IPS-20b (cell line): Measurements from ENCODE around the gene RALGAPB.
"Not testable (repeated sequence)": the region's sequence is repeated elsewhere in the genome, so short reads cannot be mapped to it uniquely, and the experiment has no call there.

Experiments
- H3K27ac ChIP-seq: one replicate; pipeline ENCODE4 v1.5.1; 2013; ENCODE audit warnings: low read length
- H3K27me3 ChIP-seq: 2 replicates; pipeline ENCODE4 v1.6.1; 2013; ENCODE audit warnings: mild to moderate bottlenecking, low read length, inconsistent platforms; ENCODE audit not compliant: insufficient read depth
- H3K36me3 ChIP-seq: 2 replicates; pipeline ENCODE4 v1.6.1; 2013; ENCODE audit warnings: low read depth, mild to moderate bottlenecking, inconsistent platforms, low read length, moderate library complexity; ENCODE audit not compliant: insufficient read depth
- H3K4me1 ChIP-seq: 2 replicates; pipeline ENCODE4 v1.6.1; 2013; ENCODE audit warnings: mild to moderate bottlenecking, control low read depth, inconsistent platforms, low read length, moderate library complexity; ENCODE audit not compliant: insufficient read depth
- H3K4me3 ChIP-seq: 2 replicates; pipeline ENCODE4 v1.5.1; 2013; ENCODE audit warnings: mild to moderate bottlenecking, low read length, inconsistent platforms
- H3K9ac ChIP-seq: 2 replicates; pipeline ENCODE4 v1.6.1; 2013; ENCODE audit warnings: low read depth, mild to moderate bottlenecking, inconsistent platforms, low read length, moderate library complexity
- H3K9me3 ChIP-seq: 2 replicates; pipeline ENCODE4 v1.6.1; 2013; ENCODE audit warnings: mild to moderate bottlenecking, low read depth, low read length, inconsistent platforms; ENCODE audit not compliant: insufficient read depth

The RALGAPB gene

DNA sequence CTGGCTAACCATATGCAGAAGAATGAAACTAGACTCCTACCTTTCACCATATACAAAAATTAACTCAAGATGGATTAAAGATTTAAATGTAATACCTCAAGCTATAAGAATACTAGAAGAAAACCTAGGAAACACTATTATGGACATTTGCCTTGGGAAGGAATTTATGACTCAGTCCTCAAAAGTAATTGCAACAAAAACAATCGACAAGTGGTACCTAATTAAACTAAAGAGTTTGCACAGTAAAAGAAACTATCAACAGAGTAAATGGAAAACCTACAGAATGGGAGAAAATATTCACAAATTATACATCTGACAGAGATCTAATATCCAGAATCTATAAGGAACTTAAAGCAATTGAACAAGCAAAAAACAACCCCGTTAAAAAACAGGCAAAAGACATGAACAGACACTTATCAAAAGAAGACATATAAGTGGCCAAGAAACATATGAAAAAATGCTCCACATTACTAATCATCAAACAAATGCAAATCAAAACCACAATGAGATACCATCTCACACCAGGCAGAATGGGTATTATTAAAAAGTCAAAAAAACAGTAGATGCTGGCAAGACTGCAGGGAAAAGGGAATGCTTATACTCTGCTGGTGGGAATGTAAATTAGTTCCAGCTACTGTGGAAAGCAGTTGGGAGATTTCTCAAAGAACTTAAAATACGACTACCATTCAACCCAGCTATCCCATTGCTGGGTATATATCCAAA lies 31.9 kb downstream of the RALGAPB start:
- peaks cover 59% of the 10 kb centered on the region for H3K36me3 ChIP-seq
- H3K4me1 ChIP-seq: no peaks in the 10 kb centered on the region
- no peak overlapping the region for H3K27ac ChIP-seq
- H3K9me3 ChIP-seq: no peaks in the 10 kb centered on the region
- no peak overlapping the region for H3K9ac ChIP-seq
- no peaks in the 10 kb centered on the region for H3K27me3 ChIP-seq
- H3K4me3 ChIP-seq: no peak overlapping the region

DNA sequence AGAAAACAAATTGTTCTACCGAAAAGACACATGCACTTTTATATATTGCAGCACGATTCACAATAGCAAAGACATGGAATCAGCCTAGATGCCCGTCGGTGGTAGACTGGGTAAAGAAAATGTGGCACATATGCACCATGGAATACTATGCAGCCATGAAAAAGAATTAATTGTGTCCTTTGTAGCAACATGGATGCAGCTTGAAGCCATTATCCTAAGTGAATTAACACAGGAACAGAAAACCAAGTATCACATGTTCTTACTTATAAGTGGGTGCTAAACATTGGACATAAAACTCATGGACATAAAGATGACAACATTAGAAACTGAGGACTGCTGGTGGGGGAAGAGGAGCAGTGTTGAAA lies 32.4 kb downstream of the RALGAPB start:
- Histone ChIP-seq H3K27ac (no peak overlapping the region), H3K9ac (no peak overlapping the region), H3K9me3 (no peaks in the 10 kb centered on the region), H3K4me1 (no peaks in the 10 kb centered on the region), H3K36me3 (peaks cover 59% of the 10 kb centered on the region), H3K4me3 (no peak overlapping the region), H3K27me3 (no peaks in the 10 kb centered on the region)

DNA sequence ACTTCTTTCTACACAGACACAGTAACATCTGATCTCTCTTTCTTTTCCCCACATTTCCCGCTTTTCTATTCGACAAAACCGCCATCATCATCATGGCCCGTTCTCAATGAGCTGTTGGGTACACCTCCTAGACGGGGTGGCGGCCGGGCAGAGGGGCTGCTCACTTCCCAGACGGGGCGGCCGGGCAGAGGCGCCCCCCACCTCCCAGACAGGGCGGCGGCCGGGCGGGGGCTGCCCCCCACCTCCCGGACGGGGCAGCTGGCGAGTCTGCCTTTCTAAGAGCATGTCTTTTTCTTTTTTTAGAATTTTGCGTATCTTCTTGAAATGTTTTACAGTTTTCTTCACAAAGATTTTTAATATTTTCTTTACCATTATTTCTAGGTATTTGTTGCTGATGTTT lies 39.1 kb downstream of the RALGAPB start:
- H3K4me1 ChIP-seq, H3K27me3 ChIP-seq, H3K4me3 ChIP-seq, H3K27ac ChIP-seq, H3K9me3 ChIP-seq, H3K9ac ChIP-seq: not testable (repeated sequence)
- H3K36me3 ChIP-seq: peaks cover 47% of the 10 kb centered on the region

DNA sequence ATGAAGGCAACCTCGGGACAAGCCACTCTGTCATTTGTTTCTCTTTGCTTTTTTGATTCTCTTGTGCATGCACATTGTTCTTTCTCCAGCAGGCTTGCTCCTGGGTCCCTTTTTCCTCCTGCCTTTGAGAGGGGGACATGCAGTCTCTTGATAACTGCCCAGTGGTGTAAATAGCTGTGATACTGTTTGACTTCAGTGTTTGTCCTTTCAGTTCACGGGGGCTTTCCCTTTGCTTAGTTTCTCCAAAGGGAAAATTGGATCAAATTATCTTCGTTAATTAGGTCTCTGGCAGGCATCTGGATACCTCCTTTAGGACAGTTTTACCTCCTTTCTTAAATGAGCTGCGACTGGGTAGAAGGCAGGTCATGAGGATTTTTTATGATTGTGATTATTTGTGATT lies 41.5 kb downstream of the RALGAPB start:
- peaks cover 57% of the 10 kb centered on the region for H3K36me3 ChIP-seq

DNA sequence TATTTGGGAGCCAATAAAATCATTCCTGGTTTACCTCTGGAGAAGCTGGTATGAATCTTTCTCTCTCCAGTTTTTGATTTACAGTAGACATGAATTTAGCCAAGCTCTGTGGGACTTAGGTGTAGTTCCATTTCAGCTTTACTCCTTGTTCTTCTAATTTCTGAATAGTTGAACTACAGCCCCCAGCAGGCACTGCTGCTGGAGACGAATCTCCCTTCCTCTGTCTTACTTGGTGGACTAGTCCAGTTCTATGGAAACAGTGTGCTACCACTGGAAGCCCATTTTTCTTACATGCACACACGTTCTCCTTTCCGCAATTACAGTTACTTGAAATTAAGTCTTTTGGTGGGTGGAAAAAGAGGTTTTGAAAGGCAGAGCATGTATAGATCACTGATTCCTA lies 42.3 kb downstream of the RALGAPB start:
- Histone ChIP-seq H3K4me1 (no peaks in the 10 kb centered on the region), H3K4me3 (no peak overlapping the region), H3K27ac (no peak overlapping the region), H3K36me3 (peaks cover 50% of the 10 kb centered on the region), H3K9me3 (no peaks in the 10 kb centered on the region), H3K27me3 (no peaks in the 10 kb centered on the region), H3K9ac (no peak overlapping the region)

More for the DNA sequence above, 41.5 kb downstream of the RALGAPB start:
- no peak overlapping the region for H3K4me3 ChIP-seq
- H3K9me3 ChIP-seq: no peaks in the 10 kb centered on the region
- H3K9ac ChIP-seq: no peak overlapping the region
- H3K27ac ChIP-seq: no peak overlapping the region
- no peaks in the 10 kb centered on the region for H3K27me3 ChIP-seq
- H3K4me1 ChIP-seq: no peaks in the 10 kb centered on the region

DNA sequence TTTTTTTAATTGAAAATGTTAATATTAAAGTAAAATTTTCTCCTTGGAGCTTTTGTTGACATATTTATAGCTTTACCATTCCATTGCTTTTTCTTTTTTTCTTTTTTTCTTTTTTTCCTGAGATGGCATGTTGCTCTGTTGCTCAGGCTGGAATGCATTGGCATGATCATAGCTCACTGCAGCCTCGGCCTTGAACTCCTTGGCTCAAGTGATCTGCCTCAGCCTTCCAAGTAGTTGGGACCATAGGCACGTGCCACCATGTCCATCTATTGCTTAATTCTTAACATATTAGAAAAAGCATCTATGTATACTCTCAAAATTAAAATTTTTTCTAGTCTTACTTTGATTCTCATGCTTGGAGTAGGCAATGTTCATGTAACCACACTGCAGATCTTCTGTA lies 43.0 kb downstream of the RALGAPB start:
- H3K4me3 ChIP-seq: no peak overlapping the region
- no peak overlapping the region for H3K27ac ChIP-seq
- no peak overlapping the region for H3K9ac ChIP-seq
- H3K4me1 ChIP-seq: no peaks in the 10 kb centered on the region
- H3K36me3 ChIP-seq: peaks cover 44% of the 10 kb centered on the region
- H3K27me3 ChIP-seq: no peaks in the 10 kb centered on the region
- no peaks in the 10 kb centered on the region for H3K9me3 ChIP-seq

DNA sequence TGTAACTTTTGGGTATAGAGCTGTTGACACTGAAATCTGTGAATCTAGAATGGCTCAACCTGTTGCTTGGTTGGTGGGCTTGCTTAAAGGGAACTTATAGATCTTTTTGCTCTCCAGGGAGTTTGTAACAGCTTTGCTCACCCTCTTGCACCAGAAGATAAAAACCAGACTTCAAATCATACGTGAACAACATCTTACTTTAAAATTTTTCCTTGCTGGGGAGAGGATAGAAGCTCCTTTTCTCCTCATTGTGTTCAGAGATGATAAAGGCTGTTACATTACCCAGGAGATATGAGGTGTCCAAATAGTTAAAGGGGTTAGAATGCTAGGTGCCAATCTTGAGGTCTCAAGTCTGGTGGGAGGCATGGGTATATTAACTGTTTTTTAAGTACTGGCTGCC lies 46.8 kb downstream of the RALGAPB start:
- no peaks in the 10 kb centered on the region for H3K9me3 ChIP-seq
- H3K36me3 ChIP-seq: peaks cover 49% of the 10 kb centered on the region
- H3K4me3 ChIP-seq: no peak overlapping the region
- no peaks in the 10 kb centered on the region for H3K27me3 ChIP-seq
- H3K27ac ChIP-seq: no peak overlapping the region
- H3K9ac ChIP-seq: no peak overlapping the region
- H3K4me1 ChIP-seq: no peaks in the 10 kb centered on the region

DNA sequence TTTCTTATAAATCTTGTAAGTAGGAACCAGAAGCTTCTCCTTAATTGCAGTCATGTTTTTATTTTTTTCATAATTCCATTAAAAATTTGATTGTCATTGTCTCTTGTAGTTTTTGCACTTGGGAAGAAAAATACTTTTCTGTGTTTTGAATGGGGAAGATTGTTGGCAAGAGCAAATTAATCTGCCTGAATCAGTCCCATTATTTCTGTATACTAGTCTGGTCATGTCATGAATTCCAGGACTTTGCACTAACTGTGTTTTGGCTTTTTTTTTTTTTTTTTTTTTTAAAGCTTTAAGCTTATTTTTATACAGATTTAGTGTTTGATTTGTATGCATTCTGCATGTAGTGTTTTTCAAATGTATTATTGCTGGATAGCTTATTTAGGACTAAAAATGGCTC lies 47.6 kb downstream of the RALGAPB start:
- Histone ChIP-seq H3K9me3 (no peaks in the 10 kb centered on the region), H3K27ac (no peak overlapping the region), H3K36me3 (peaks cover 56% of the 10 kb centered on the region)

DNA sequence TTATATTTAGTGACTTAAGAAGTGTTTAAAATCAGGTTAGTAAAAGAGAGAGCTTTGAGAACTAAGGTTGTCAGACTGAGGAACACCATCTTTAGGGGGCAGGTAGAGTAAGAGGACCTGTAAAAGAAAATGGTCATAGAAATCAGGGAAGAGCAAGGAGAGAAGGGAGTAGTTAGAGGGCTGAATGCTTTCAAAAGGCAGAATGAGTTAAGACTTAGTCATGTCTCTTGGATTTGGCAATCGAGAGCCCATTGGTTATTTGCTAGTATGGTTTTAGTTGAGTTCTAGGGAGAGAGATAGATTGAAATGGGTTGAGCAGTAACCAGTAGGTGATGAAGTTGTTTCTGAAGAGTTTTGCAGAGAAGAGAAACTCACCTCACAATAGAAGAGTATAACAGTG lies 51.1 kb downstream of the RALGAPB start:
- peaks cover 51% of the 10 kb centered on the region for H3K36me3 ChIP-seq
- no peaks in the 10 kb centered on the region for H3K27me3 ChIP-seq
- H3K9me3 ChIP-seq: no peaks in the 10 kb centered on the region
- H3K4me1 ChIP-seq: no peaks in the 10 kb centered on the region
- H3K9ac ChIP-seq: no peak overlapping the region
- no peak overlapping the region for H3K27ac ChIP-seq
- H3K4me3 ChIP-seq: no peak overlapping the region

More for the DNA sequence above, 47.6 kb downstream of the RALGAPB start:
- Histone ChIP-seq H3K27me3 (no peaks in the 10 kb centered on the region), H3K4me3 (no peak overlapping the region), H3K4me1 (no peaks in the 10 kb centered on the region), H3K9ac (no peak overlapping the region)

DNA sequence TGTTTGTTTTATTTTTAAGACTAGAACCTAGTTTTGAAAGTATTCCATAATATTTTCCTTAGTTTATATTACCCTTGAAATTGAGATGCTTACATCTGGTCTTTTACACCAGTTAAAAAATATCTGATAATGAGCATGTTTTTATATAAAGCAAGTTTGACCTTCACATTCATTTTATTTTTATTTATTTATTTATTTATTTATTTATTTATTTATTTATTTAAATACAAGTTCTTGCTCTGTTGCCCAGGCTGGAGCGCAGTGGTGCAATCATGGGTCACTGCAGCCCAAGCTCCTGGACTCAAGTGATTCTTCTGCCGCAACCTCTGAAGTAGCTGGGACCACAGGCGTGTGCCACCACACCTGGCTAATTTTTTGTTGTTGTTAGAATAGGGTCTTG lies 55.5 kb downstream of the RALGAPB start:
- H3K9ac ChIP-seq: no peak overlapping the region
- no peaks in the 10 kb centered on the region for H3K9me3 ChIP-seq
- H3K27ac ChIP-seq: no peak overlapping the region
- H3K4me3 ChIP-seq: no peak overlapping the region
- no peaks in the 10 kb centered on the region for H3K4me1 ChIP-seq
- H3K36me3 ChIP-seq: peaks cover 62% of the 10 kb centered on the region
- H3K27me3 ChIP-seq: no peaks in the 10 kb centered on the region

DNA sequence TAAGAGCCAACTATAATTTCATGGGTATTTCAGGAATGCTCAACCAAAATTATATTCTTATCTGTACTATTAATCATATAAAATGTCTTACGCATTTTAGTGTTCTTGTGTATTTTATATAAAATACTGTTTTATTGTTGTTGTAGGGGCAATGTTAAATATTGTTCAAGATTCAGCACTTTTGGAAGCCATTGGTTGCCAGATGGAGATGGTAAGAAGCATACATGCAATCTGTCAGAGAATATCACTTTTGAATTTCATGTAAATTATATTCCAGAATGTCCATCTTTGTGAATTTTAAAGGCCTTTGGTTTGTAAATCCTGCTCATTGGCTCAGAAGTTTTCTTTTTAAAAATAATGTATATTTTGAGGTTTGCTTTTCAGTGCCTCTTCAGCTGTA lies 58.4 kb downstream of the RALGAPB start:
- H3K27ac ChIP-seq: no peak overlapping the region
- H3K36me3 ChIP-seq: peaks cover 74% of the 10 kb centered on the region
- no peaks in the 10 kb centered on the region for H3K9me3 ChIP-seq
- no peaks in the 10 kb centered on the region for H3K27me3 ChIP-seq
- H3K4me3 ChIP-seq: no peak overlapping the region
- no peak overlapping the region for H3K9ac ChIP-seq
- H3K4me1 ChIP-seq: no peaks in the 10 kb centered on the region

DNA sequence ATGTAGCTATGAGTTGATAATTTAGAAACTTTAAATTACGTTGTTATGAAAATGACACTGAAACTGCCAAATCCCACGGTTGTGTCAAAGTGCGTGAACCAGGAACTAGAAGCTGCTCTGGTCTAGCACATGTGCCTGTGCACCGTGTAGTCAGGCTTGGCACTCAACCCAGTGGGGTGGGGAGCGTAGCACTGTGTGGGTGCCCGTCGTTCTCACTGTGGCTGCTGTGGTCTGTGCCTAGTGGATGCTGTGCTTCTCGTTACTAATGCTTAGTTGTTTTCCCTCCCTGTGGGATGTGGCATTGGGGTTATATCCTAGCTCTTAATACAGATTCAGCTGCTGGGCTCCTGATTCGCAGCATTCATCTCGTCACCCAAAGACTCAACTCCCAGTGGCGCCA lies 62.1 kb downstream of the RALGAPB start:
- no peak overlapping the region for H3K9ac ChIP-seq
- H3K36me3 ChIP-seq: peaks cover 91% of the 10 kb centered on the region
- H3K27me3 ChIP-seq: no peaks in the 10 kb centered on the region
- H3K4me3 ChIP-seq: no peak overlapping the region
- no peaks in the 10 kb centered on the region for H3K9me3 ChIP-seq
- no peaks in the 10 kb centered on the region for H3K4me1 ChIP-seq
- H3K27ac ChIP-seq: no peak overlapping the region
